HL-60 (cell line): Measurements from ENCODE around the gene KRTAP4-16.
"Not testable (repeated sequence)": the region's sequence is repeated elsewhere in the genome, so short reads cannot be mapped to it uniquely, and the experiment has no call there.

Experiments
- DNase-seq, 2 experiments: peaks; one replicate each; pipeline ENCODE4 v3.0.0-alpha.2; 2010 to 2020; ENCODE audit warnings: low read depth in 1 of 2, low spot score in 1 of 2
- H3K27ac ChIP-seq: fragments of 250-450 bp; sonication (Bioruptor Pico); replicated peaks from 2 replicates; pipeline ENCODE4 v1.5.1; 2020; ENCODE audit warnings: mild to moderate bottlenecking, moderate library complexity
- H3K27me3 ChIP-seq: fragments of 250-450 bp; sonication (Bioruptor Pico); 2 replicates; pipeline ENCODE4 v1.5.1; 2021; ENCODE audit warnings: mild to moderate bottlenecking, moderate library complexity; ENCODE audit not compliant: insufficient read depth, poor library complexity, severe bottlenecking
- H3K4me3 ChIP-seq: replicated peaks from 2 replicates; pipeline ENCODE4 v1.5.1; 2011; ENCODE audit warnings: mild to moderate bottlenecking, control low read depth, low read length; ENCODE audit not compliant: insufficient read depth
- GABPA ChIP-seq: IDR thresholded peaks from 2 replicates; pipeline ENCODE4 v1.6.1; 2012; ENCODE audit warnings: low read depth
- POLR2AphosphoS5 ChIP-seq: IDR thresholded peaks from 2 replicates; pipeline ENCODE4 v1.6.1; 2012; ENCODE audit warnings: low read depth
- SPI1 ChIP-seq: IDR thresholded peaks from 2 replicates; pipeline ENCODE4 v1.6.1; 2012; ENCODE audit warnings: low read depth, mild to moderate bottlenecking, borderline replicate concordance
- TF ChIP-seq, protein P1 (sequence below): IDR thresholded peaks from 2 replicates; pipeline ENCODE4 v1.6.1; 2012; ENCODE audit warnings: low read depth; ENCODE audit not compliant: insufficient replicate concordance
- TF ChIP-seq, protein P2 (sequence below): IDR thresholded peaks from one replicate; pipeline ENCODE4 v1.5.1; 2011; ENCODE audit warnings: low read length, control low read depth, inconsistent platforms; ENCODE audit not compliant: insufficient read depth

Gene KRTAP4-16

DNA sequence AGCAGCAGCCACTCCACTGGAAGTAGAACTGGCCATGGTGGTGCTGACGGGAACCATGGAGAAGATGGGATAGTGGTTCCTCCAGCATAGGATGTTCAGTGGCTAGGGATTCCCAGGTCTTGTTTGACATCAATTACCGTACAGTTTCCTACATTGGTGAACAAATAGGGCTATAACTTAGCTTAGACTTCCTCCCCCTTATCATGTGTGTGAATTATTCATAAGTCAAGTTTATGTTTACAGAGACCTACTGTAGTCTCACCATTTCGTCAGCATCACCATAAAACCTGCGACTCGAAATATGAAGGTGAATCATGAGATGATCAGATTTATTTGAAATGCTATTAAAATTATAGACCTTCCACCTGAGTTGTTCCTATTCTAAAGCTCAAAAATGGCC, 43.3 kb downstream of the KRTAP4-16 start:
- H3K4me3 ChIP-seq, result no peak overlapping the region
- H3K27me3 ChIP-seq, result peaks cover 4% of the 10 kb centered on the region
- no peak for DNase-seq
- no peak overlapping the region for H3K27ac ChIP-seq
- TF ChIP-seq POLR2AphosphoS5, result no peak
- no peak for TF ChIP-seq SPI1
- TF ChIP-seq, protein P1, sequence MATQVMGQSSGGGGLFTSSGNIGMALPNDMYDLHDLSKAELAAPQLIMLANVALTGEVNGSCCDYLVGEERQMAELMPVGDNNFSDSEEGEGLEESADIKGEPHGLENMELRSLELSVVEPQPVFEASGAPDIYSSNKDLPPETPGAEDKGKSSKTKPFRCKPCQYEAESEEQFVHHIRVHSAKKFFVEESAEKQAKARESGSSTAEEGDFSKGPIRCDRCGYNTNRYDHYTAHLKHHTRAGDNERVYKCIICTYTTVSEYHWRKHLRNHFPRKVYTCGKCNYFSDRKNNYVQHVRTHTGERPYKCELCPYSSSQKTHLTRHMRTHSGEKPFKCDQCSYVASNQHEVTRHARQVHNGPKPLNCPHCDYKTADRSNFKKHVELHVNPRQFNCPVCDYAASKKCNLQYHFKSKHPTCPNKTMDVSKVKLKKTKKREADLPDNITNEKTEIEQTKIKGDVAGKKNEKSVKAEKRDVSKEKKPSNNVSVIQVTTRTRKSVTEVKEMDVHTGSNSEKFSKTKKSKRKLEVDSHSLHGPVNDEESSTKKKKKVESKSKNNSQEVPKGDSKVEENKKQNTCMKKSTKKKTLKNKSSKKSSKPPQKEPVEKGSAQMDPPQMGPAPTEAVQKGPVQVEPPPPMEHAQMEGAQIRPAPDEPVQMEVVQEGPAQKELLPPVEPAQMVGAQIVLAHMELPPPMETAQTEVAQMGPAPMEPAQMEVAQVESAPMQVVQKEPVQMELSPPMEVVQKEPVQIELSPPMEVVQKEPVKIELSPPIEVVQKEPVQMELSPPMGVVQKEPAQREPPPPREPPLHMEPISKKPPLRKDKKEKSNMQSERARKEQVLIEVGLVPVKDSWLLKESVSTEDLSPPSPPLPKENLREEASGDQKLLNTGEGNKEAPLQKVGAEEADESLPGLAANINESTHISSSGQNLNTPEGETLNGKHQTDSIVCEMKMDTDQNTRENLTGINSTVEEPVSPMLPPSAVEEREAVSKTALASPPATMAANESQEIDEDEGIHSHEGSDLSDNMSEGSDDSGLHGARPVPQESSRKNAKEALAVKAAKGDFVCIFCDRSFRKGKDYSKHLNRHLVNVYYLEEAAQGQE, result no peak
- TF ChIP-seq, protein P2, sequence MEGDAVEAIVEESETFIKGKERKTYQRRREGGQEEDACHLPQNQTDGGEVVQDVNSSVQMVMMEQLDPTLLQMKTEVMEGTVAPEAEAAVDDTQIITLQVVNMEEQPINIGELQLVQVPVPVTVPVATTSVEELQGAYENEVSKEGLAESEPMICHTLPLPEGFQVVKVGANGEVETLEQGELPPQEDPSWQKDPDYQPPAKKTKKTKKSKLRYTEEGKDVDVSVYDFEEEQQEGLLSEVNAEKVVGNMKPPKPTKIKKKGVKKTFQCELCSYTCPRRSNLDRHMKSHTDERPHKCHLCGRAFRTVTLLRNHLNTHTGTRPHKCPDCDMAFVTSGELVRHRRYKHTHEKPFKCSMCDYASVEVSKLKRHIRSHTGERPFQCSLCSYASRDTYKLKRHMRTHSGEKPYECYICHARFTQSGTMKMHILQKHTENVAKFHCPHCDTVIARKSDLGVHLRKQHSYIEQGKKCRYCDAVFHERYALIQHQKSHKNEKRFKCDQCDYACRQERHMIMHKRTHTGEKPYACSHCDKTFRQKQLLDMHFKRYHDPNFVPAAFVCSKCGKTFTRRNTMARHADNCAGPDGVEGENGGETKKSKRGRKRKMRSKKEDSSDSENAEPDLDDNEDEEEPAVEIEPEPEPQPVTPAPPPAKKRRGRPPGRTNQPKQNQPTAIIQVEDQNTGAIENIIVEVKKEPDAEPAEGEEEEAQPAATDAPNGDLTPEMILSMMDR, result no peak
- TF ChIP-seq GABPA, result no peak

DNA sequence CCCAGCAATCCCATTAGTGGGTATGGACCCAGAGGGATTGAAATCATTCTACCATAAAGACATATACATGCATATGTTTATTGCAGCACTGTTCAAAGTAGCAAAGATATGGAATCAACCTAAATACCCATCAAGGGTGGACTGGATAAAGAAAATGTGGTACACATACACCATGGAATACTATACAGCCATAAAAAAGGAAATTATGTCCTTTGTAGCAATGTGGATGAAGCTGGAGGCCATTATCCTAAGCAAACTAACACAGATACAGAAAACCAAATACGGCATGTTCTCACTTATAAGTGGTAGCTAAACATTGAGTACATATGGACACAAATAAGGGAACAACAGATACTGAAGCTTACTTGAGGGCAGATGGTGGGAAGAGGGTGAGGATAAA, 44.5 kb downstream of the KRTAP4-16 start:
- Histone ChIP-seq H3K27me3 (peaks cover 2% of the 10 kb centered on the region), H3K27ac (no peak overlapping the region), H3K4me3 (no peak overlapping the region)
- DNase-seq, result no peak
- no peak for TF ChIP-seq GABPA
- TF ChIP-seq, protein P2, result no peak
- TF ChIP-seq SPI1, result no peak
- TF ChIP-seq, protein P1, result no peak
- no peak for TF ChIP-seq POLR2AphosphoS5

DNA sequence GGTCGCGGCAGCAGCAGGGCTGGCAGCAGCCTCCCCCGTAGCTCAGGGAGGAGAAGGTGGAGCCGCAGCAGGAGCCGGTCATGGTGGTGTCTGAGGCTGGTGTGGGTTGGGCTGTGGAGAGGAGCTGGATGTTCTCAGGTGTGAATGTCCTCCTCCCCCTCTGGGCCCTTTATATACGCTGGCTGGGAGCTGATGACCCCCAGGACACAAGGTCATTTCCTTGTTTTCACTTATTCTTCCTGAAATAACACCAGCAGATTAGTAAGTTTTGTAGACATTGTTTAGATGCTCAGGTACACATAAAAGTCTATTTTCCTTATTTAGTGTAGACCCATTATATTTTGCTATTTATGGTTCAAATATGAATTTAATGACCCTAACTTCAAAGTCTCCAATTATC, 46.9 kb downstream of the KRTAP4-16 start, which contains the start of gene KRTAP2-2:
TSS of gene KRTAP2-2 (minus strand) at position 101 of the 400 bp plus-strand sequence. CDS start at position 82, 19 bp downstream.
- not testable (repeated sequence) for H3K4me3 ChIP-seq, DNase-seq, H3K27ac ChIP-seq, H3K27me3 ChIP-seq

DNA sequence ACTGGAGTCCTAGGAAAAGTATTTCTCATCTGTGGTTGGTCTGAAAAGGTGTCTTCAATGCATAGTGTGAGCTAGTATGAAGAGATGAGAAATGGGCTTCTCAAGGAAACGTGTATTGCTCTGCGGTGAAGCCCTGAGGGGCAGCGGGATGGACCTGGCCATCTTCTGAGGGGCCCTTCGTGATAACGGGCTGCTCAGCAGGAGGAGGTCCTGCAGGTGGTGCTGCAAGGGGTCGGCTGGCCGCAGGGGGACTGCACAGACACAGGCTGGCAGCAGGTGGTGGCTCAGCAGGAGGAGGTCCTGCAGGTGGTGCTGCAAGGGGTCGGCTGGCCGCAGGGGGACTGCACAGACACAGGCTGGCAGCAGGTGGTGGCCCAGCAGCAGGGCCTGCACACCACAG, 47.5 kb downstream of the KRTAP4-16 start:
- DNase-seq, H3K4me3 ChIP-seq, H3K27ac ChIP-seq, H3K27me3 ChIP-seq: not testable (repeated sequence)

DNA sequence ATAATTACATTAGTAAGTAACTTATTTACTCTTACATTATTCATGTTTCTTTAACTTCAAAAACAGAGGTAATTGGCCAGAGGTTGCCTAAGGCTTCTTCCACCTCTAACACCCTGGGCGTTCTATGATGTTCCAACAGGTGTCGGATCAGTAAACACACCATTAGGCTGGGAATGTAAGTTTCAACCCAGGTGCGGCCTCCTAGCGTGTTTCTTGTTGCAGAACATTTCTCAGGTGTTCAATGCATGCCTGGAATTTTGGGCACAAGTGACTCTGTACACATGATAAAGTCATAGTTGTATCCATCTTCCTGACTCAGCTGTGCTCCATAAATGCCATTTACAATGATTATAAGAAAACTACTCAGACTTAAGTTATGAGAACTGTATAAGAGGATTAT, 48.0 kb downstream of the KRTAP4-16 start:
- TF ChIP-seq SPI1 (no peak), POLR2AphosphoS5 (no peak), GABPA (no peak)
- TF ChIP-seq, protein P1, result no peak
- TF ChIP-seq, protein P2, result no peak
- Histone ChIP-seq H3K4me3 (no peak overlapping the region), H3K27me3 (no peaks in the 10 kb centered on the region), H3K27ac (no peak overlapping the region)
- DNase-seq, result no peak
